Thyroid gland (tissue), 4 donors: ENCODE results near the gene FOXO6.

Source experiments
- POLR2A ChIP-seq, 2 donors: fragments of 450-650 bp; IDR thresholded peaks; one replicate each; pipeline ENCODE4 v1.6.1; 2017; ENCODE audit warnings: antibody characterized with exemption in 2 of 2, mild to moderate bottlenecking in 2 of 2, moderate library complexity in 1 of 2
- TF ChIP-seq, protein P1 (sequence below), 6 experiments: fragments of 200-600 bp in 3 of 6; fragments of 450-650 bp in 3 of 6; sonication (generic) in 3 of 6; IDR thresholded peaks; one replicate each; pipeline ENCODE4 v1.5.1; 2016 to 2019; ENCODE audit warnings: antibody characterized with exemption in 6 of 6, mild to moderate bottlenecking in 2 of 6, inconsistent platforms in 1 of 6, moderate library complexity in 1 of 6

- TF ChIP-seq, protein P1, sequence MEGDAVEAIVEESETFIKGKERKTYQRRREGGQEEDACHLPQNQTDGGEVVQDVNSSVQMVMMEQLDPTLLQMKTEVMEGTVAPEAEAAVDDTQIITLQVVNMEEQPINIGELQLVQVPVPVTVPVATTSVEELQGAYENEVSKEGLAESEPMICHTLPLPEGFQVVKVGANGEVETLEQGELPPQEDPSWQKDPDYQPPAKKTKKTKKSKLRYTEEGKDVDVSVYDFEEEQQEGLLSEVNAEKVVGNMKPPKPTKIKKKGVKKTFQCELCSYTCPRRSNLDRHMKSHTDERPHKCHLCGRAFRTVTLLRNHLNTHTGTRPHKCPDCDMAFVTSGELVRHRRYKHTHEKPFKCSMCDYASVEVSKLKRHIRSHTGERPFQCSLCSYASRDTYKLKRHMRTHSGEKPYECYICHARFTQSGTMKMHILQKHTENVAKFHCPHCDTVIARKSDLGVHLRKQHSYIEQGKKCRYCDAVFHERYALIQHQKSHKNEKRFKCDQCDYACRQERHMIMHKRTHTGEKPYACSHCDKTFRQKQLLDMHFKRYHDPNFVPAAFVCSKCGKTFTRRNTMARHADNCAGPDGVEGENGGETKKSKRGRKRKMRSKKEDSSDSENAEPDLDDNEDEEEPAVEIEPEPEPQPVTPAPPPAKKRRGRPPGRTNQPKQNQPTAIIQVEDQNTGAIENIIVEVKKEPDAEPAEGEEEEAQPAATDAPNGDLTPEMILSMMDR (IDR thresholded peaks at IDR 0.05): no peak
- no peak for TF ChIP-seq POLR2A (IDR thresholded peaks at IDR 0.05)
Measured at GRCh38 chr1:41355761-41356160, 5.5 kb upstream of the FOXO6 start.
